Spleen (tissue), 11 donors: ENCODE data around the gene RASSF1. TPM values are rescaled to one million over a fixed set of nuclear protein-coding genes. Genes with fewer than 3 reads are reported as not detected.
A peak's percentile ranks its signal among the peaks of the same experiment; 100 is the strongest.

ENCODE experiments used
- DNase-seq: peaks from one replicate; pipeline ENCODE4 v3.0.0-alpha.2; 2020
- H3K27ac ChIP-seq, 8 donors: fragments of 200-600 bp; sonication (generic) in 7 of 8; 1 replicate in 4 of 8; 2 replicates in 4 of 8; pipeline versions ENCODE4 v1.5.0 to v1.8.0; 2016 to 2021; ENCODE audit warnings: inconsistent platforms in 4 of 8, mild to moderate bottlenecking in 4 of 8, moderate library complexity in 1 of 8
- H3K27me3 ChIP-seq, 7 donors: fragments of 200-600 bp; sonication (generic) in 6 of 7; replicated peaks in 1 of 7; 1 replicate in 4 of 7; 2 replicates in 3 of 7; pipeline versions ENCODE4 v1.5.0 to v1.8.0; 2016 to 2021; ENCODE audit warnings: inconsistent platforms in 3 of 7, mild to moderate bottlenecking in 1 of 7
- H3K36me3 ChIP-seq, 6 donors: fragments of 200-600 bp; sonication (generic) in 5 of 6; 1 replicate in 4 of 6; 2 replicates in 2 of 6; pipeline versions ENCODE4 v1.5.0 to v1.8.0; 2016 to 2021; ENCODE audit warnings: inconsistent platforms in 2 of 6
- H3K4me1 ChIP-seq, 6 donors: fragments of 200-600 bp; sonication (generic) in 5 of 6; 1 replicate in 3 of 6; 2 replicates in 3 of 6; pipeline versions ENCODE4 v1.5.0 to v1.8.0; 2016 to 2021; ENCODE audit warnings: inconsistent platforms in 3 of 6
- H3K4me3 ChIP-seq, 8 donors: fragments of 200-600 bp; sonication (generic) in 7 of 8; 1 replicate in 4 of 8; 2 replicates in 4 of 8; pipeline versions ENCODE4 v1.5.0 to v1.8.0; 2016 to 2021; ENCODE audit warnings: inconsistent platforms in 4 of 8, mild to moderate bottlenecking in 4 of 8, moderate library complexity in 2 of 8
- H3K9me3 ChIP-seq, 8 donors: fragments of 200-600 bp; sonication (generic) in 7 of 8; 1 replicate in 4 of 8; 2 replicates in 4 of 8; pipeline versions ENCODE4 v1.5.0 to v1.8.0; 2016 to 2021; ENCODE audit warnings: inconsistent platforms in 4 of 8
- POLR2A ChIP-seq, 3 donors: fragments of 450-650 bp; IDR thresholded peaks; one replicate each; pipeline ENCODE4 v1.5.1; 2017; ENCODE audit warnings: antibody characterized with exemption in 3 of 3, mild to moderate bottlenecking in 1 of 3
- POLR2AphosphoS5 ChIP-seq, 3 donors: sonication (generic); formaldehyde crosslinking; IDR thresholded peaks; one replicate each; pipeline ENCODE4 v1.5.1; 2017; ENCODE audit warnings: antibody characterized with exemption in 3 of 3
- WGBS, 5 donors: extraction: QIAGEN DNeasy Blood & Tissue Kit in 3 of 5; methylation state at CpG; one replicate each; pipeline versions ENCODE4 v1.1.5 to v1.1.7; 2013 to 2018; 5-methylcytosine and 5-hydroxymethylcytosine counted together
- intact Hi-C: fragments of 100-400 bp; cut with DNase I; formaldehyde crosslinking; loops from one replicate; pipeline ENCODE4 v1.15.0; 2023; ENCODE audit warnings: low total_unique reads
- polyA plus RNA-seq, 3 donors: library from polyadenylated mRNA; stranded (reverse); fragments of 200-250 nt; gene quantifications; one replicate each; pipeline ENCODE4 v1.2.1, GENCODE V29; 2013
- total RNA-seq, 7 donors: library from RNA; depleted of rRNA in 3 of 7; stranded (reverse); fragments of >200 nt in 3 of 7; fragmentation: NEBNext Ultra II Directional in 4 of 7; extraction: Animal tissue kit (Norgen Biotek cat#: 25700) in 4 of 7; gene quantifications; one replicate each; pipeline versions ENCODE4 v1.1.0 to v1.2.1, GENCODE V29; 2016 to 2021
- TF ChIP-seq, protein P1 (sequence below), 11 experiments: fragments of 200-600 bp in 7 of 11; fragments of 450-650 bp in 4 of 11; sonication (generic) in 4 of 11; IDR thresholded peaks in 8 of 11; conservative IDR thresholded peaks in 3 of 11; 1 replicate in 7 of 11; 2 replicates in 4 of 11; pipeline versions ENCODE4 v1.4.0 to v1.8.0; 2016 to 2021; ENCODE audit warnings: antibody characterized with exemption in 11 of 11, inconsistent platforms in 4 of 11, mild to moderate bottlenecking in 1 of 11
- donor health status: healthy with polysubstance abuse.
- donor health status: DM: no; HTN: no; CAD: no; lungs with moderate emphysema.
- donor health status: DM: no; HTN: no; CAD: no.
- donor health status: Bipolar disorder and iron deficiency.
- donor health status: healthy.
- donor health status: DM: no; HTN: no; CAD: no.
- donor health status: DM: yes; HTN: yes; CAD: no.

The RASSF1 gene
- total and polyA plus RNA-seq, 10 donors, result 48.3 to 113 (median 64.7) TPM

DNA sequence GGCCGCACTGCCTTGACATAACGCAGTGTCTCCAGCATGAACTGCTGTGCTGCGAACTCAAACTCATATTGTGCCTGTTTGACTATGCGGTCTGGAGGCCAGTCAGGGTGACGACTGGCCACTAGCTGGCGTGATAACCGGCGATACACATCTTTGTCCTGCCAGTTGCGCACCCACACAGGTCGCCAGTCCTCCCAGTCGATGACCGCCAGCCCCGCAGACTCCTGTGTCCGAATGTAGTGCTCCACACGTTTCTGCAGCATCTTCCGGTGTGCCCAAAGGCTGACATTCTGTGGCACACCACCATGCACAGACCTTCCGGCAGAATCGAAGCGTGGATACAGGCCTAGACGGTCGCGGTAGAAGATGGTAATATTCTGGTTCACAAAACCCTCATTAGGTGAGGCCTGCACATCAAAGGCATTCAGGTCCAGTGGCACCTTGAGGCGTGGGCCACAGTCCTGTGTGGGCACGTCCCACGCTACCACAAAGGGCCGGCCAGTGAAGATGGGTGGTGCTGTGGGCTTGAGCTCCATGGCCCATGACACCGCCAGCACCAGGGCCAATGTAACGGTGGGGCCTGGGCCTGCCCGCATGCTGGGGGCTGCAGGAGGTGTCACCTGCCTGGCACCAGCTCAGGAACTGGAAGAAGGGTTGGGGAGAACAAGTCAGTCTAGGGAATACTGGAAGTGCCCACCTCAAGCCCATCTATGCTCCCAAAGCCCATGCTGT lies 20.6 kb downstream of the RASSF1 start:
- peak; percentile 85 for DNase-seq
- Histone ChIP-seq H3K36me3 (peaks cover 2 to 66% (median 25%) of the 10 kb centered on the region in 6 donors), H3K4me1 (peaks cover 32 to 93% (median 82%) of the 10 kb centered on the region in 6 donors), H3K27me3 (no peaks in the 10 kb centered on the region), H3K4me3 (peak overlapping the region; percentile 72 to 97 (median 90)), H3K9me3 (no peaks in the 10 kb centered on the region), H3K27ac (peak overlapping the region; percentile 86 to 96 (median 93))
- WGBS, 5 donors, result 69 to 82% (median 78%) methylated on average over 26 to 29 of the region's 29 CpGs
- intact Hi-C loops, result loop anchor here (10.0 kb wide), 1 partner anchor 85 kb away; the partner anchor contains the start of gene GNAI2
- TF ChIP-seq POLR2AphosphoS5 (IDR thresholded peaks at IDR 0.05) (peak in 2 of 3 donors; percentile 55 to 63), POLR2A (IDR thresholded peaks at IDR 0.05) (no peak)

DNA sequence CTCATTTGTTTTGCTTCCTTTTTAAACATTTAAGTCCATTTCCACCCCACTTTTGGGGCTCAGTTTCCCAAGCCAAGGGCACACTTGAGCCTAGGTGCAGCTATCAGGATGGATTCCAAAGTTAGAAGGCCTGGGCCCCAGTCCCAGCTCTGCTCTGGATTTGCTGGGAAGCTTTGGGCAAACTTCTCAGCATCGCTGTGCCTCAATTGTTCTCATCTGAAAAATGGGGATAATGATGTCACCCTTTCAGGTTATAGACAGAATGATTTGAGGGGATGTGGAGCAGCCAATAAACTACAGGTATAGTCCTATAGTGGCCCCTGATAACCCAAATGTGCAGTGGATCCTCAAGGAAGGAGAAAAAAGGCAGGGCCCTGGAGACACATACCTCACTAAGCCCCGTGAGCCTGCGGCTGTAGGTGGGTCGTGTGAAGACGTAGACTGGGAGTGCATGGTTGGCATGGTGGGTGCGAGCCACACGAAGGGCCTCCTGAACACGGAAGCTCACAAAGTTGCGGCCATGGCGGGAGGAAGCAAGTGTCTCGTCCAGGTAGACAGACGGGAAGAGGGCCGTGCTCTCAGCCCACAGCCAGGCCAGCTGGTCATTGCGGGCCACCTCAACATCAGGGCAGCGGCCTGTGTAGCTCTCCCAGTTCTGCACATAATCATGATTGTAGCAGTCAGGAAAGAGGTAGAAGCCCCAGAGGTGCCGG lies 21.3 kb downstream of the RASSF1 start:
- intact Hi-C loops, result no loop called here
- TF ChIP-seq, protein P1, sequence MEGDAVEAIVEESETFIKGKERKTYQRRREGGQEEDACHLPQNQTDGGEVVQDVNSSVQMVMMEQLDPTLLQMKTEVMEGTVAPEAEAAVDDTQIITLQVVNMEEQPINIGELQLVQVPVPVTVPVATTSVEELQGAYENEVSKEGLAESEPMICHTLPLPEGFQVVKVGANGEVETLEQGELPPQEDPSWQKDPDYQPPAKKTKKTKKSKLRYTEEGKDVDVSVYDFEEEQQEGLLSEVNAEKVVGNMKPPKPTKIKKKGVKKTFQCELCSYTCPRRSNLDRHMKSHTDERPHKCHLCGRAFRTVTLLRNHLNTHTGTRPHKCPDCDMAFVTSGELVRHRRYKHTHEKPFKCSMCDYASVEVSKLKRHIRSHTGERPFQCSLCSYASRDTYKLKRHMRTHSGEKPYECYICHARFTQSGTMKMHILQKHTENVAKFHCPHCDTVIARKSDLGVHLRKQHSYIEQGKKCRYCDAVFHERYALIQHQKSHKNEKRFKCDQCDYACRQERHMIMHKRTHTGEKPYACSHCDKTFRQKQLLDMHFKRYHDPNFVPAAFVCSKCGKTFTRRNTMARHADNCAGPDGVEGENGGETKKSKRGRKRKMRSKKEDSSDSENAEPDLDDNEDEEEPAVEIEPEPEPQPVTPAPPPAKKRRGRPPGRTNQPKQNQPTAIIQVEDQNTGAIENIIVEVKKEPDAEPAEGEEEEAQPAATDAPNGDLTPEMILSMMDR (IDR thresholded peaks at IDR 0.05 in 8 of 11, conservative IDR thresholded peaks at IDR 0.05 in 3 of 11), result no peak
- peak in 2 of 3 donors; percentile 13 to 25 for TF ChIP-seq POLR2AphosphoS5 (IDR thresholded peaks at IDR 0.05)
- peaks cover 26 to 93% (median 79%) of the 10 kb centered on the region in 6 donors for H3K4me1 ChIP-seq
- WGBS, 5 donors, result 75 to 89% (median 78%) methylated on average over 15 to 16 of the region's 16 CpGs
- peak overlapping the region; percentile 72 to 97 (median 90) for H3K4me3 ChIP-seq
- H3K27ac ChIP-seq, result peak overlapping the region; percentile 29 to 96 (median 93)
- peaks cover 2 to 65% (median 25%) of the 10 kb centered on the region in 6 donors for H3K36me3 ChIP-seq
- no peaks in the 10 kb centered on the region for H3K9me3 ChIP-seq
- DNase-seq, result no peak
- H3K27me3 ChIP-seq, result no peaks in the 10 kb centered on the region

DNA sequence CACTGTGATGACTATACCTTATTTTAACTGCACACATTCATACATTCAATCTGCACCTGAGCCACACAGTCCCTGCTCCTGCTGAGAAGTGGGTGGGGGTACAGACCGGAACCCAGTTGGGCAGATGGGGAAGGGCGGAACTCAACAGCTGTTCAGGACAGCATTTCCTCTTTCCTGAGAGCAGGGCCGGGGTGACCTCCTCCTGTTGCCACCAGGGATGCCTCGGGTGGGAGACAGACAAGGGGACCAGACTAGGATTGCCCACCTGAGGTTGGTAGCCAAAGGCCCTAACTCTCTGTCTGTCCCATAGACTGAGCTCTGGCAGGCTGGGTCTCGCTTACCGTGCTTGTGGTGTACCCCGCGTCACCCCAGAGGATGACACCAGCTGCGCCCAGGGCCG lies 22.0 kb downstream of the RASSF1 start:
- TF ChIP-seq POLR2AphosphoS5 (IDR thresholded peaks at IDR 0.05) (peak in 2 of 3 donors; percentile 50 to 54), POLR2A (IDR thresholded peaks at IDR 0.05) (no peak)
- Histone ChIP-seq H3K4me3 (peak overlapping the region; percentile 72 to 97 (median 90)), H3K27me3 (no peaks in the 10 kb centered on the region), H3K9me3 (no peaks in the 10 kb centered on the region), H3K4me1 (peaks cover 18 to 93% (median 71%) of the 10 kb centered on the region in 6 donors), H3K27ac (peak overlapping the region; percentile 29 to 96 (median 93)), H3K36me3 (peaks cover 2 to 65% (median 25%) of the 10 kb centered on the region in 6 donors)
- WGBS, 5 donors, result 43 to 56% (median 47%) methylated on average over 7 to 10 of the region's 10 CpGs
- DNase-seq, result no peak
- intact Hi-C loops, result no loop called here

DNA sequence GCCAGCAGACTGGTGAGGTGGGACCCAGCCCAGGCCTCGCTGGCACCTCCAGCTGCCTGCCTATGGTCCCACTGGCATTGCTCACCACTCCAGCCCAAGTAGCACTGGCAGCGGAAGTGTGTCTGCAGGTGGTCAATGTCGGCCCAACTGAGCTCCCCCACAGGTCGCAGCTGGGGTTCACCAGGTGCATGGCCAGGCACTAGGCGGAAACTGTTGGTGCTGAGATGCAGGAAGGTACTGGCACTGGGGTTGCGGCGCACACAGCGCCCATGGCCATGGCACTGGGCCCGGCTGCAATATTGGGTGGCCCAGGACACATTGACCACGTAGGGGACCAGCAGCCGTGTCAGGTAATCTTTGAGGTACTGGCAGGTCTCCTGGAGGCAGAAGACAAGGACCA lies 22.5 kb downstream of the RASSF1 start:
- no peak for DNase-seq
- Histone ChIP-seq H3K9me3 (no peaks in the 10 kb centered on the region), H3K4me1 (peaks cover 14 to 93% (median 69%) of the 10 kb centered on the region in 6 donors), H3K36me3 (peaks cover 2 to 65% (median 25%) of the 10 kb centered on the region in 6 donors), H3K27me3 (no peaks in the 10 kb centered on the region), H3K27ac (peak overlapping the region in 7 of 8 donors; percentile 35 to 96 (median 93)), H3K4me3 (peak overlapping the region; percentile 72 to 97 (median 90))
- 33 to 76% (median 70%) methylated on average over 5 to 11 of the region's 11 CpGs for WGBS, 5 donors
- TF ChIP-seq, protein P1 (IDR thresholded peaks at IDR 0.05 in 8 of 11, conservative IDR thresholded peaks at IDR 0.05 in 3 of 11), result no peak
- TF ChIP-seq POLR2A (IDR thresholded peaks at IDR 0.05) (no peak), POLR2AphosphoS5 (IDR thresholded peaks at IDR 0.05) (peak; percentile 22 to 80 (median 69))
- intact Hi-C loops, result no loop called here
